Right lobe of liver (tissue), 6 donors: Measurements from ENCODE around the gene SLC1A3. TPM values are rescaled to one million over a fixed set of nuclear protein-coding genes. Genes with fewer than 3 reads are reported as not detected.

Experiments used
- ATAC-seq, 4 donors: fragments of 200-7000 bp; cut with Tn5 transposase; one replicate each; pipeline ENCODE4 v1.9.1; 2020; ENCODE audit warnings: mild to moderate bottlenecking in 4 of 4, moderate library complexity in 4 of 4
- DNase-seq, 3 donors: peaks; one replicate each; pipeline ENCODE4 v3.0.0-alpha.2; 2020
- H3K27ac ChIP-seq, 3 donors: fragments of 200-600 bp; one replicate each; pipeline ENCODE4 v1.8.0; 2022
- H3K27me3 ChIP-seq, 2 donors: fragments of 200-600 bp; one replicate each; pipeline ENCODE4 v1.8.0; 2022
- H3K36me3 ChIP-seq, 4 donors: fragments of 200-600 bp; sonication (generic) in 1 of 4; one replicate each; pipeline versions ENCODE4 v1.5.1 to v1.8.0; 2017 to 2022; ENCODE audit warnings: control low read depth in 1 of 4
- H3K4me1 ChIP-seq, 4 donors: fragments of 200-600 bp; sonication (generic) in 1 of 4; one replicate each; pipeline versions ENCODE4 v1.5.1 to v1.8.0; 2017 to 2022; ENCODE audit warnings: control low read depth in 1 of 4
- H3K4me3 ChIP-seq, 3 donors: fragments of 200-600 bp; one replicate each; pipeline ENCODE4 v1.8.0; 2022
- H3K9me3 ChIP-seq, 4 donors: fragments of 200-600 bp; sonication (generic) in 1 of 4; one replicate each; pipeline versions ENCODE4 v1.5.1 to v1.8.0; 2017 to 2022; ENCODE audit warnings: control low read depth in 1 of 4
- POLR2A ChIP-seq: fragments of 450-650 bp; IDR thresholded peaks from one replicate; pipeline ENCODE4 v1.6.1; 2017; ENCODE audit warnings: antibody characterized with exemption, mild to moderate bottlenecking
- WGBS: methylation state at CpG from one replicate; pipeline ENCODE4 v1.1.6; 2018; ENCODE audit warnings: low coverage, low lambda C conversion rate; ENCODE audit not compliant: insufficient coverage; ENCODE audit errors: missing lambda C conversion rate; 5-methylcytosine and 5-hydroxymethylcytosine counted together
- intact Hi-C, 2 donors: fragments of 100-400 bp; cut with DNase I; formaldehyde crosslinking; loops; one replicate each; pipeline versions ENCODE4 v1.11.2 to v1.14.1; 2022
- total RNA-seq, 6 experiments: library from RNA; depleted of rRNA in 2 of 6; stranded (reverse); fragments of >200 nt in 2 of 6; fragmentation: NEBNext Ultra II Directional in 3 of 6; extraction: Animal tissue kit (Norgen Biotek cat#: 25700) in 3 of 6; gene quantifications; one replicate each; pipeline versions ENCODE4 v1.1.0 to v1.2.4, GENCODE V29; 2016 to 2023
- TF ChIP-seq, protein P1 (sequence below), 4 donors: fragments of 200-600 bp in 3 of 4; fragments of 450-650 bp in 1 of 4; IDR thresholded peaks; one replicate each; pipeline versions ENCODE4 v1.5.1 to v1.8.0; 2016 to 2022; ENCODE audit warnings: antibody characterized with exemption in 4 of 4, mild to moderate bottlenecking in 2 of 4
- donor health status: DM: no; HTN: yes; CAD: no.
- donor health status: DM: no; HTN: no; CAD: no.
- donor health status: DM: no; HTN: no; CAD: no.
- donor health status: DM: no; HTN: yes; CAD: no.
- donor health status: DM: no; HTN: yes; CAD: no.

Gene SLC1A3
- total RNA-seq, 6 experiments from 2014 or later, result 4.7 to 15.1 (median 6.1) TPM

DNA sequence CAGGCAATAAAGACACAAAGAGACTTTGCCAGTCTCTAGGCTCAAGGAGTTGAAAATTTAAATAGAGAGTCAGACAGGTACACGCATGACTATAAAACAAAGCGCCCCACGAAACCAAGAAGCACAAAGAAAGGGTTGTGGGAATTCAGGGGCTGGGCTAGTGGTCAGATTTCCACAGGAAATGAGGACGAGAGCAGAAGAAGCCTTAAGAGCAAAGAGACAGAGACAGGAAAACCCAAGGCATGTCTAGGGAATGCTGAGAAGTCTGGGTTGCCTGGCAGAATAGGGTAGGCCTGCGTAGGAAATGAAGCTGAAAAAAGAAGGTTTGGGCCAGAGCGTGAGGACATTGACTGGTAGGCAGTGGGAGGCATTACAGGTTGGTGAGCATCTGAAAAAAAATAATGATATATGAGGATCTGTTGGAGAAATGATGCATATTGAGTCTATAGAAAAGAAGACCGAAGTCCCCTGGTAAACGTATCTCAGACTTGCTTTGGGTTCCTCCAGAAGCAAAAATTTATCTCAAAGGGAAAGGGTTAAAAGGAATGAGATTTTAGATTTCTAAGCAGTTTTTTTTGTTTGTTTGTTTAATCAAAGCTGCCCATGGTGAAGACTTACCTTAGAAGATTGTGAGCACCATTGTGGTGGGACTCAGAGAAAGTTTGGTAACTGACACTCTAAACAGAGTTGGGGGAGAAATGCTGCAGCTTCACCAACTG, 51.8 kb downstream of the SLC1A3 start:
- Histone ChIP-seq H3K9me3 (no peaks in the 10 kb centered on the region), H3K27ac (no peak overlapping the region), H3K36me3 (no peaks in the 10 kb centered on the region), H3K4me1 (peaks cover 0 to 4% (median 0%) of the 10 kb centered on the region in 4 donors), H3K4me3 (no peak overlapping the region), H3K27me3 (no peaks in the 10 kb centered on the region)
- WGBS, result 64% methylated on average over 7 of the region's 8 CpGs
- ATAC-seq (no peak), DNase-seq (no peak)
- TF ChIP-seq POLR2A, result no peak
- TF ChIP-seq, protein P1, sequence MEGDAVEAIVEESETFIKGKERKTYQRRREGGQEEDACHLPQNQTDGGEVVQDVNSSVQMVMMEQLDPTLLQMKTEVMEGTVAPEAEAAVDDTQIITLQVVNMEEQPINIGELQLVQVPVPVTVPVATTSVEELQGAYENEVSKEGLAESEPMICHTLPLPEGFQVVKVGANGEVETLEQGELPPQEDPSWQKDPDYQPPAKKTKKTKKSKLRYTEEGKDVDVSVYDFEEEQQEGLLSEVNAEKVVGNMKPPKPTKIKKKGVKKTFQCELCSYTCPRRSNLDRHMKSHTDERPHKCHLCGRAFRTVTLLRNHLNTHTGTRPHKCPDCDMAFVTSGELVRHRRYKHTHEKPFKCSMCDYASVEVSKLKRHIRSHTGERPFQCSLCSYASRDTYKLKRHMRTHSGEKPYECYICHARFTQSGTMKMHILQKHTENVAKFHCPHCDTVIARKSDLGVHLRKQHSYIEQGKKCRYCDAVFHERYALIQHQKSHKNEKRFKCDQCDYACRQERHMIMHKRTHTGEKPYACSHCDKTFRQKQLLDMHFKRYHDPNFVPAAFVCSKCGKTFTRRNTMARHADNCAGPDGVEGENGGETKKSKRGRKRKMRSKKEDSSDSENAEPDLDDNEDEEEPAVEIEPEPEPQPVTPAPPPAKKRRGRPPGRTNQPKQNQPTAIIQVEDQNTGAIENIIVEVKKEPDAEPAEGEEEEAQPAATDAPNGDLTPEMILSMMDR (IDR thresholded peaks at IDR 0.05), result no peak
- intact Hi-C loops, result no loop called here

DNA sequence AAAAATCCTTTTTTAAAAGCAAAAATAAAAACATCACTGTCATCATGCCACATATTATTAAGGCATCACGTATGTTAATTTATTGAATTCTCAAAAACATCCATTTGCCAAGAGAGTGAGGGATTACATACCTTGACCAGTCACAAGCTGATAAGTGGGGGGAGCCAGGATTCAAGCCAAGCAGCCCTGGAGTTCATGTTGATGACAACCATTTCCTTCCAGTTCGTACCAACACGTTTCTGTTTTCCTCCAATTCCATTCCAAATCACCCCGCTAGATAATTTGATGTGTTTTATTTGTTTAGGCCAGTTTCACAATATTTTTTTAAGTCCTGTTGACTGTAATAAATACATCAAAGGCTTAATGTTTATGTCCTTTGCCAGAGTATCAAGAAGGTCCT, 53.0 kb downstream of the SLC1A3 start:
- H3K36me3 ChIP-seq, result no peaks in the 10 kb centered on the region
- peaks cover 0 to 4% (median 0%) of the 10 kb centered on the region in 4 donors for H3K4me1 ChIP-seq
- H3K4me3 ChIP-seq, result no peak overlapping the region
- no peak for ATAC-seq
- H3K27me3 ChIP-seq, result no peaks in the 10 kb centered on the region
- intact Hi-C loops, result no loop called here
- DNase-seq, result no peak
- no peaks in the 10 kb centered on the region for H3K9me3 ChIP-seq
- H3K27ac ChIP-seq, result no peak overlapping the region
- no peak for TF ChIP-seq POLR2A
- TF ChIP-seq, protein P1 (IDR thresholded peaks at IDR 0.05), result no peak
- 31% methylated on average over 4 of the region's 4 CpGs for whole genome bisulfite sequencing

DNA sequence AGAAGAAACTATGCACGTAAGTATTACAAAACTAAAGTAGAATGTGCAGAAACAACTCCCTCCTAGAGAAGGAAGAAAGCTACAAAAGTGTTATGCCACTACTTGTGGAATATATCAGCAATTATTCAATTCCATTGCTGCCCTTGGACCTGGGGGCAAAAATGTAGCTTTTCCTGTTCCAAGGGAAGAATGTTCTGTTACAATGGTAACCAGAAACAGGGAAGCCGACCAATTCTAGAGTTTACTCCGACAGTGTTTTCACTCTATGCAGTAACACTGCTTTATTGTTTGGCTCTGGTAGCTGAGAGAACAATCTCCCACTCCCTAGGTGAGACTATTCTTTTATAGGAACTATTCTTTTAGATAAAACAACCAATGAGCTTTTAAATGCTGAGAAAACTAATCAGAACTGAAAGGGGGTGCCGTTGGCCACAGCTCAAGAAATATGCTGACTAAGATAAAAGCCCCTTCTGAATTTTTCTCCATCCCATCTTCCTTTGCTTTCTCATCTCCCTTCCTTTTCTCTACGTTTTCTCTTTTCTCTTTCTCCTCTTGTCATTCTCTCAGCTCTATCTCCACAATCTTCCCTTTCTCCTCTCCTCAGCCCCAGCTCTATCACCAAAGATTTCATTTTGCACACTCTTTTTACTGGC, 54.1 kb downstream of the SLC1A3 start:
- Histone ChIP-seq H3K27ac (no peak overlapping the region), H3K4me1 (peaks cover 0 to 4% (median 0%) of the 10 kb centered on the region in 4 donors), H3K4me3 (no peak overlapping the region), H3K27me3 (no peaks in the 10 kb centered on the region), H3K36me3 (no peaks in the 10 kb centered on the region), H3K9me3 (no peaks in the 10 kb centered on the region)
- intact Hi-C loops, result no loop called here
- DNase-seq, result no peak
- TF ChIP-seq, protein P1 (IDR thresholded peaks at IDR 0.05), result no peak
- TF ChIP-seq POLR2A, result no peak
- WGBS, result 70% methylated on average over 5 of the region's 5 CpGs
- ATAC-seq, result no peak

DNA sequence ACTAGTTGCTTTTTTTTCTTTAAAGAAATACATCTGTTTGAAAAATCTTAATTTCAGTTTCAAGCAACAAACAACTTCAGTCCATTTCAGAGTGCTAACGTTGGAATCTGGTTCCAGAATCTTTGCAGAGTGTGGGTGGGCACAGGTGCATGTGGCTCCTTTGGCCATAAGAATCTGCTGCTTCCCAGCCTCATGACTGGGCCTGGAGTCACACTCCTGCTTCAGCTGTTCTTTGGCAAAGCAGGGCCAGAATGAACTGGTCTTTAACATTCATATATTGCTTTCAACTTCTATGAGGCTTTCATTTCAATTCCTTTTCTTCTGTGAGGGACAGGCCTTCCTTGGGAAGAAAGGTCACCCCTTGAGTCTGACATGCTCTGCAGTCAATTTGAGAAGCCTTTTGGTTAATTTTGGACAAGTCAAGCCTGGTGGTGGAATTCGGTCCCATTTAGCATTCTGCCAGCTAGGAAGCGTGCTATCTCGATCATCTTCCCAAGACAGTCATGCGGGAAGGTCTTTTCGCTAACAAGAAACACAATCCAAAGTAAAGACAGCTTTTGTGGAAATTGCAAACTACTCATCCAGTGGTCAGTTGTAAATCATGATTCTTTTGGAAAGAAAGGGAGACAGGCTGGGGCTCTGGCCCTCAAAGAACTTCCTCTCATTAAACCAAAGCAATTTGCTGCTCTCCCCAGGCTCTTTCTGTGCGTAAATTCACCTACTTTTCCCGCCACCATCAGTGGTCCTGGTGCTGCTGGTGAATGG, 55.2 kb downstream of the SLC1A3 start:
- ATAC-seq, result no peak

More for the DNA sequence above, 55.2 kb downstream of the SLC1A3 start:
- H3K36me3 ChIP-seq, result no peaks in the 10 kb centered on the region
- H3K4me3 ChIP-seq, result no peak overlapping the region
- H3K27ac ChIP-seq, result no peak overlapping the region
- no peaks in the 10 kb centered on the region for H3K9me3 ChIP-seq
- peaks cover 0 to 4% (median 0%) of the 10 kb centered on the region in 4 donors for H3K4me1 ChIP-seq
- no peaks in the 10 kb centered on the region for H3K27me3 ChIP-seq
- TF ChIP-seq, protein P1 (IDR thresholded peaks at IDR 0.05), result no peak
- no peak for TF ChIP-seq POLR2A
- 89% methylated on average over 7 of the region's 8 CpGs for WGBS
- intact Hi-C loops, result no loop called here
- DNase-seq, result no peak
